Lower lobe of right lung (tissue), 2 donors: ENCODE measurements around the gene SHISA6. TPM values are rescaled to one million over a fixed set of nuclear protein-coding genes. Genes with fewer than 3 reads are reported as not detected.

Experiments used
- ATAC-seq, 2 donors: fragments of 200-7000 bp; cut with Tn5 transposase; one replicate each; pipeline ENCODE4 v1.9.1; 2020 to 2022; ENCODE audit warnings: mild to moderate bottlenecking in 2 of 2, moderate library complexity in 2 of 2
- DNase-seq: peaks from one replicate; pipeline ENCODE4 v3.0.0-alpha.2; 2020
- H3K27ac ChIP-seq: fragments of 200-600 bp; one replicate; pipeline ENCODE4 v1.8.0; 2022
- H3K27me3 ChIP-seq: fragments of 200-600 bp; one replicate; pipeline ENCODE4 v1.8.0; 2022; ENCODE audit warnings: low read depth
- H3K36me3 ChIP-seq: fragments of 200-600 bp; one replicate; pipeline ENCODE4 v1.8.0; 2022; ENCODE audit warnings: mild to moderate bottlenecking
- H3K4me1 ChIP-seq: fragments of 200-600 bp; one replicate; pipeline ENCODE4 v1.8.0; 2022
- H3K4me3 ChIP-seq: fragments of 200-600 bp; one replicate; pipeline ENCODE4 v1.8.0; 2022; ENCODE audit warnings: mild to moderate bottlenecking
- H3K9me3 ChIP-seq: fragments of 200-600 bp; one replicate; pipeline ENCODE4 v1.8.0; 2022
- CTCF ChIP-seq: fragments of 200-600 bp; IDR thresholded peaks from one replicate; pipeline ENCODE4 v1.8.0; 2022; ENCODE audit warnings: antibody characterized with exemption, mild to moderate bottlenecking
- intact Hi-C: fragments of 100-400 bp; cut with DNase I; formaldehyde crosslinking; loops from one replicate; pipeline ENCODE4 v1.11.0; 2022
- total RNA-seq: library from RNA; stranded (reverse); fragmentation: NEBNext Ultra II Directional; extraction: Animal tissue kit (Norgen Biotek cat#: 25700); gene quantifications from one replicate; pipeline ENCODE4 v1.2.1, GENCODE V29; 2021
- donor health status: DM: no; HTN: yes; CAD: no; lungs with severe emphysema.

SHISA6 gene
- total RNA-seq, 1 donor from 2014 or later = 0.44 TPM

GRCh38 chr17:11212792-11213191 is 28.2 kb upstream of the SHISA6 start:
- ATAC-seq = no peak

GRCh38 chr17:11216976-11217375 is 24.0 kb upstream of the SHISA6 start:
- no peak for DNase-seq
- intact Hi-C loops = no loop called here
- Histone ChIP-seq H3K27ac (no peak overlapping the region), H3K4me3 (no peak overlapping the region), H3K4me1 (no peaks in the 10 kb centered on the region), H3K27me3 (no peaks in the 10 kb centered on the region), H3K9me3 (no peaks in the 10 kb centered on the region), H3K36me3 (no peaks in the 10 kb centered on the region)
- ATAC-seq = no peak
- no peak for TF ChIP-seq CTCF

More at GRCh38 chr17:11212792-11213191, 28.2 kb upstream of the SHISA6 start:
- H3K36me3 ChIP-seq = no peaks in the 10 kb centered on the region
- TF ChIP-seq CTCF = no peak
- H3K4me3 ChIP-seq = no peak overlapping the region
- intact Hi-C loops = no loop called here
- H3K4me1 ChIP-seq = no peaks in the 10 kb centered on the region
- H3K27me3 ChIP-seq = no peaks in the 10 kb centered on the region
- no peaks in the 10 kb centered on the region for H3K9me3 ChIP-seq
- no peak for DNase-seq
- H3K27ac ChIP-seq = no peak overlapping the region

GRCh38 chr17:11221196-11221595 is 19.8 kb upstream of the SHISA6 start:
- DNase-seq (no peak), ATAC-seq (no peak)
- Histone ChIP-seq H3K36me3 (no peaks in the 10 kb centered on the region), H3K27me3 (no peaks in the 10 kb centered on the region), H3K4me1 (no peaks in the 10 kb centered on the region), H3K9me3 (no peaks in the 10 kb centered on the region), H3K27ac (no peak overlapping the region), H3K4me3 (no peak overlapping the region)
- intact Hi-C loops = no loop called here
- TF ChIP-seq CTCF = no peak

GRCh38 chr17:11221721-11222120 is 19.3 kb upstream of the SHISA6 start:
- H3K9me3 ChIP-seq = no peaks in the 10 kb centered on the region
- no peaks in the 10 kb centered on the region for H3K4me1 ChIP-seq
- no peak overlapping the region for H3K4me3 ChIP-seq
- H3K27ac ChIP-seq = no peak overlapping the region
- DNase-seq = no peak
- intact Hi-C loops = no loop called here
- peak; percentile 54 to 69 for ATAC-seq
- no peaks in the 10 kb centered on the region for H3K36me3 ChIP-seq
- H3K27me3 ChIP-seq = no peaks in the 10 kb centered on the region
- TF ChIP-seq CTCF = no peak

GRCh38 chr17:11238705-11239104 is 2.3 kb upstream of the SHISA6 start:
- Histone ChIP-seq H3K4me3 (no peak overlapping the region), H3K27me3 (peaks cover 45% of the 10 kb centered on the region), H3K27ac (no peak overlapping the region), H3K4me1 (no peaks in the 10 kb centered on the region), H3K9me3 (no peaks in the 10 kb centered on the region), H3K36me3 (no peaks in the 10 kb centered on the region)
- no peak for DNase-seq
- TF ChIP-seq CTCF = no peak
- no peak for ATAC-seq
- intact Hi-C loops = no loop called here

GRCh38 chr17:11239379-11239970 is 1.5 kb upstream of the SHISA6 start:
- ATAC-seq = no peak
- peaks cover 53% of the 10 kb centered on the region for H3K27me3 ChIP-seq
- no peaks in the 10 kb centered on the region for H3K4me1 ChIP-seq
- no peaks in the 10 kb centered on the region for H3K9me3 ChIP-seq
- no peak for DNase-seq
- H3K4me3 ChIP-seq = no peak overlapping the region
- no peak for TF ChIP-seq CTCF
- intact Hi-C loops = no loop called here
- H3K27ac ChIP-seq = no peak overlapping the region
- no peaks in the 10 kb centered on the region for H3K36me3 ChIP-seq
